HepG2 (cell line): ENCODE results near the gene GAGE12J. TPM values are rescaled to one million over a fixed set of nuclear protein-coding genes. Genes with fewer than 3 reads are reported as not detected.

Experiments
- ATAC-seq: fragments of 200-7000 bp; cut with Tn5 transposase; 3 replicates; pipeline ENCODE4 v1.9.1; 2020; ENCODE audit warnings: mild to moderate bottlenecking, moderate library complexity
- BruUV-seq: library from RNA; stranded (reverse); fragments of 400-500 nt; replicated peaks from 2 replicates; lab custom pipeline; 2021; lab: Mats Ljungman, UMichigan
- CTCF ChIA-PET: fragments of 300-600 bp; formaldehyde crosslinking; extraction: SDS; loops from one replicate; lab custom pipeline; 2021; ENCODE audit warnings: low total read pairs, inconsistent platforms, low intra/inter-chr PET ratio; lab: Yijun Ruan, JAX
- POLR2A ChIA-PET: fragments of 350-600 bp; sonication (Branson Sonifier 250); formaldehyde crosslinking; loops from one replicate; lab custom pipeline; 2020; ENCODE audit warnings: antibody characterized with exemption, inconsistent platforms; lab: Yijun Ruan, JAX
- DNase-seq: peaks from one replicate; pipeline ENCODE4 v3.0.0-alpha.2; 2015; ENCODE audit warnings: low spot score
- FAIRE-seq: peaks from 3 replicates; lab custom pipeline; 2011; peaks lifted over from hg19 to GRCh38; lab: Jason Lieb, UNC
- H2AFZ ChIP-seq: one replicate; pipeline ENCODE4 v1.6.1; 2011; ENCODE audit warnings: low read length, inconsistent platforms
- H3K27ac ChIP-seq: fragments of 300-600 bp; 3 replicates; pipeline ENCODE4 v1.8.0; 2011; ENCODE audit warnings: mixed run types, mild to moderate bottlenecking, mixed read lengths, low read length, inconsistent platforms; ENCODE audit not compliant: insufficient read depth; ENCODE audit errors: extremely low read length
- H3K27me3 ChIP-seq, 2 experiments: fragments of 200-600 bp in 1 of 2; 2 replicates in 1 of 2; 3 replicates in 1 of 2; pipeline versions ENCODE4 v1.6.0 to v1.8.0; 2011; ENCODE audit warnings: low read length in 2 of 2, mild to moderate bottlenecking in 2 of 2, moderate library complexity in 2 of 2, inconsistent platforms in 1 of 2; ENCODE audit not compliant: insufficient read depth in 2 of 2, control insufficient read depth in 1 of 2
- H3K36me3 ChIP-seq, 2 experiments: fragments of 200-600 bp in 1 of 2; replicated peaks in 1 of 2; 2 replicates in 1 of 2; 3 replicates in 1 of 2; pipeline versions ENCODE4 v1.5.1 to v1.8.0; 2011; ENCODE audit warnings: low read length in 2 of 2, inconsistent platforms in 1 of 2; ENCODE audit not compliant: insufficient read depth in 2 of 2, control insufficient read depth in 1 of 2
- H3K4me1 ChIP-seq: 2 replicates; pipeline ENCODE4 v1.5.1; 2012; ENCODE audit warnings: low read length, inconsistent platforms; ENCODE audit not compliant: insufficient read depth
- H3K4me2 ChIP-seq: 2 replicates; pipeline ENCODE4 v1.6.0; 2011; ENCODE audit warnings: low read depth, low read length, inconsistent platforms
- H3K4me3 ChIP-seq, 3 experiments: fragments of 200-600 bp in 1 of 3; sonication (generic), shearing (Covaris generic) in 1 of 3; replicated peaks in 1 of 3; 2 replicates each; pipeline ENCODE4 v1.5.1; 2011 to 2016; ENCODE audit warnings: low read length in 3 of 3, inconsistent platforms in 2 of 3, low read depth in 2 of 3, mild to moderate bottlenecking in 2 of 3, control low read depth in 1 of 3, mixed read lengths in 1 of 3; ENCODE audit not compliant: insufficient read depth in 1 of 3
- H3K79me2 ChIP-seq: one replicate; pipeline ENCODE4 v1.6.1; 2011; ENCODE audit warnings: low read length, inconsistent platforms; ENCODE audit not compliant: insufficient read depth
- H3K9ac ChIP-seq: 2 replicates; pipeline ENCODE4 v1.6.0; 2011; ENCODE audit warnings: mild to moderate bottlenecking, low read depth, low read length, inconsistent platforms; ENCODE audit not compliant: insufficient read depth
- H3K9me3 ChIP-seq: 2 replicates; pipeline ENCODE4 v1.5.1; 2012; ENCODE audit warnings: mild to moderate bottlenecking, low read length
- H4K20me1 ChIP-seq: 2 replicates; pipeline ENCODE4 v1.6.0; 2011; ENCODE audit warnings: inconsistent platforms, mild to moderate bottlenecking, low read length, moderate library complexity; ENCODE audit not compliant: insufficient read depth
- MAFK ChIP-seq, 2 experiments: IDR thresholded peaks in 1 of 2; conservative IDR thresholded peaks in 1 of 2; 2 replicates each; pipeline ENCODE4 v1.6.1; 2011; ENCODE audit warnings: improper control_type of control experiment in 2 of 2, low read length in 2 of 2
- ZKSCAN8 ChIP-seq: IDR thresholded peaks from 2 replicates; pipeline ENCODE4 v1.6.1; 2016; ENCODE audit warnings: borderline replicate concordance, missing genetic modification reagents, missing compliant biosample characterization
- ZNF24 ChIP-seq: fragments of 450-650 bp; IDR thresholded peaks from 2 replicates; pipeline ENCODE4 v1.6.1; 2017; ENCODE audit warnings: antibody characterized with exemption, mild to moderate bottlenecking
- ZNF749 ChIP-seq: sonication (generic); formaldehyde crosslinking; IDR thresholded peaks from 2 replicates; pipeline ENCODE4 v1.8.0; 2022; ENCODE audit warnings: mild to moderate bottlenecking, missing genetic modification reagents, moderate library complexity, borderline replicate concordance
- ZNF788 ChIP-seq: sonication (generic); formaldehyde crosslinking; IDR thresholded peaks from 2 replicates; pipeline ENCODE4 v1.5.0; 2020; ENCODE audit warnings: mild to moderate bottlenecking, missing genetic modification reagents, borderline replicate concordance
- WGBS: methylation state at CpG from one replicate; pipeline ENCODE4 v1.1.6; 2017; ENCODE audit warnings: low lambda C conversion rate; 5-methylcytosine and 5-hydroxymethylcytosine counted together
- in situ Hi-C: cut with HindIII; loops from 2 replicates; pipeline ENCODE4 v1.10.0; 2017; ENCODE audit warnings: low pct_unique_long_range_greater_than_20kb; ENCODE audit not compliant: extremely low pct_ligation_motif_present
- intact Hi-C: fragments of 100-400 bp; cut with micrococcal nuclease; formaldehyde crosslinking; loops from one replicate; pipeline ENCODE4 v1.10.0; 2022; ENCODE audit not compliant: unreplicated experiment
- polyA plus RNA-seq, 8 experiments: library from polyadenylated mRNA; depleted of rRNA in 3 of 8; stranded (reverse) in 7 of 8; unstranded in 1 of 8; fragments of >200 nt; fragmentation: Illumina TruSeq in 4 of 8; extraction: Trizol in 4 of 8; gene quantifications; 2 replicates each; pipeline versions ENCODE4 v1.2.1 to v1.2.3, GENCODE V29; 2011 to 2016; ENCODE audit warnings: low read depth in 4 of 8, missing spikeins in 1 of 8, mixed read lengths in 1 of 8; ENCODE audit not compliant: insufficient read depth in 1 of 8
- total RNA-seq, 5 experiments: library from RNA; depleted of rRNA; stranded (reverse); fragments of >200 nt; fragmentation: Illumina TruSeq; extraction: Trizol; gene quantifications; 2 replicates each; pipeline ENCODE4 v1.2.3, GENCODE V29; 2016; ENCODE audit warnings: low read depth in 1 of 5
- TF ChIP-seq, protein P1 (sequence below): sonication (generic); formaldehyde crosslinking; IDR thresholded peaks from 2 replicates; pipeline ENCODE4 v1.9.0; 2022; ENCODE audit warnings: low read depth, missing genetic modification reagents

The GAGE12J gene
- total and polyA plus RNA-seq, 2 of the 13 experiments (the other 11 are each of a cell fraction or from before 2014, with no cell fraction given), result not detected

DNA sequence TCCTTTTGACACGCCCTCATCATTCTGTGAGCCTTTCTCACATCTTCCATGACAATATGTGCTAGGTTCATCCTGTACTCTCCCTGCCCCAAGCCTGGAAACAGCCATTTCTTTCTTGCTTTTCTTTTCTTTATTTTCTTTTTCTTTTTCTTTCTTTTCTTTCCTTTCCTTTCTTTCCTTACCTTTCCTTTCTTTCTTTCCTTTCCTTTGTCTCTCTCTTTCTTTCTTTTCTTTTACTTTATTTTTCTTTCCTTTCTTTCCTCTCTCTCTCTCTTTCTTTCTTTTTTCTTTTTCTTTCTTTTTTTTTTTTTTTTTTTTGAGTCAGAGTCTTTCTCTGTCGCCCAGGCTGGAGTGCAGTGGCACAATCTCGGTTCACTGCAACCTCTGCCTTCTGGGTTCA, 37.6 kb upstream of the GAGE12J start (continued):
- TF ChIP-seq ZNF788 (no peak), ZNF24 (no peak)
- TF ChIP-seq, protein P1, sequence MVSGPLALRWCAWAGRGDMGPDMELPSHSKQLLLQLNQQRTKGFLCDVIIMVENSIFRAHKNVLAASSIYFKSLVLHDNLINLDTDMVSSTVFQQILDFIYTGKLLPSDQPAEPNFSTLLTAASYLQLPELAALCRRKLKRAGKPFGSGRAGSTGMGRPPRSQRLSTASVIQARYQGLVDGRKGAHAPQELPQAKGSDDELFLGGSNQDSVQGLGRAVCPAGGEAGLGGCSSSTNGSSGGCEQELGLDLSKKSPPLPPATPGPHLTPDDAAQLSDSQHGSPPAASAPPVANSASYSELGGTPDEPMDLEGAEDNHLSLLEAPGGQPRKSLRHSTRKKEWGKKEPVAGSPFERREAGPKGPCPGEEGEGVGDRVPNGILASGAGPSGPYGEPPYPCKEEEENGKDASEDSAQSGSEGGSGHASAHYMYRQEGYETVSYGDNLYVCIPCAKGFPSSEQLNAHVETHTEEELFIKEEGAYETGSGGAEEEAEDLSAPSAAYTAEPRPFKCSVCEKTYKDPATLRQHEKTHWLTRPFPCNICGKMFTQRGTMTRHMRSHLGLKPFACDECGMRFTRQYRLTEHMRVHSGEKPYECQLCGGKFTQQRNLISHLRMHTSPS, result no peak

GRCh38 chrX:49286136-49286535, 35.7 kb upstream of the GAGE12J start:
- ATAC-seq (no peak), FAIRE-seq (no peak), DNase-seq (no peak)
- H2AFZ ChIP-seq, result no peak overlapping the region
- H3K4me2 ChIP-seq, result no peak overlapping the region
- no peaks in the 10 kb centered on the region; a peak in 1 of 5 replicates for H3K27me3 ChIP-seq
- no peaks in the 10 kb centered on the region for H3K9me3 ChIP-seq
- no peak for TF ChIP-seq ZKSCAN8
- TF ChIP-seq MAFK (conservative IDR thresholded peaks at IDR 0.05 in 1 of 2, IDR thresholded peaks at IDR 0.05 in 1 of 2; ENCODE audit: low read length in 2 of 2), result no peak
- no peak for TF ChIP-seq ZNF749 (CRISPR knock-in tag)
- H3K9ac ChIP-seq, result no peak overlapping the region
- intact Hi-C loops, result no loop called here
- in situ Hi-C loops, result no loop called here
- H3K36me3 ChIP-seq, result no peaks in the 10 kb centered on the region
- ChIA-PET CTCF (no interaction called here), POLR2A (no interaction called here)
- no peaks in the 10 kb centered on the region for H3K79me2 ChIP-seq
- H4K20me1 ChIP-seq, result no peaks in the 10 kb centered on the region
- H3K4me3 ChIP-seq, result no peak overlapping the region
- no CpG with 5 or more reads among the region's 18 CpGs for WGBS
- H3K4me1 ChIP-seq, result no peaks in the 10 kb centered on the region
- no peak overlapping the region for H3K27ac ChIP-seq
- BruUV-seq, result no TSS peak
